HUES6 (cell line): ENCODE measurements around the gene AP1B1.
"Not testable (repeated sequence)": the region's sequence is repeated elsewhere in the genome, so short reads cannot be mapped to it uniquely, and the experiment has no call there.

ENCODE experiments used
- H3K27ac ChIP-seq: 2 replicates; pipeline ENCODE4 v1.7.0; 2013; ENCODE audit warnings: low read depth, mild to moderate bottlenecking, low read length, inconsistent platforms
- H3K27me3 ChIP-seq: 2 replicates; pipeline ENCODE4 v1.6.1; 2013; ENCODE audit warnings: low read length; ENCODE audit not compliant: control insufficient read depth, insufficient read depth
- H3K36me3 ChIP-seq: 2 replicates; pipeline ENCODE4 v1.6.1; 2013; ENCODE audit warnings: low read length; ENCODE audit not compliant: control insufficient read depth, insufficient read depth
- H3K4me1 ChIP-seq: 2 replicates; pipeline ENCODE4 v1.6.1; 2013; ENCODE audit warnings: low read length; ENCODE audit not compliant: control insufficient read depth, insufficient read depth
- H3K4me3 ChIP-seq: 2 replicates; pipeline ENCODE4 v1.5.1; 2013; ENCODE audit warnings: low read depth, low read length
- H3K9ac ChIP-seq: one replicate; pipeline ENCODE4 v1.6.1; 2013; ENCODE audit warnings: mild to moderate bottlenecking, low read length
- H3K9me3 ChIP-seq: 2 replicates; pipeline ENCODE4 v1.6.1; 2013; ENCODE audit warnings: low read depth, low read length; ENCODE audit not compliant: control insufficient read depth, insufficient read depth

AP1B1 gene

DNA sequence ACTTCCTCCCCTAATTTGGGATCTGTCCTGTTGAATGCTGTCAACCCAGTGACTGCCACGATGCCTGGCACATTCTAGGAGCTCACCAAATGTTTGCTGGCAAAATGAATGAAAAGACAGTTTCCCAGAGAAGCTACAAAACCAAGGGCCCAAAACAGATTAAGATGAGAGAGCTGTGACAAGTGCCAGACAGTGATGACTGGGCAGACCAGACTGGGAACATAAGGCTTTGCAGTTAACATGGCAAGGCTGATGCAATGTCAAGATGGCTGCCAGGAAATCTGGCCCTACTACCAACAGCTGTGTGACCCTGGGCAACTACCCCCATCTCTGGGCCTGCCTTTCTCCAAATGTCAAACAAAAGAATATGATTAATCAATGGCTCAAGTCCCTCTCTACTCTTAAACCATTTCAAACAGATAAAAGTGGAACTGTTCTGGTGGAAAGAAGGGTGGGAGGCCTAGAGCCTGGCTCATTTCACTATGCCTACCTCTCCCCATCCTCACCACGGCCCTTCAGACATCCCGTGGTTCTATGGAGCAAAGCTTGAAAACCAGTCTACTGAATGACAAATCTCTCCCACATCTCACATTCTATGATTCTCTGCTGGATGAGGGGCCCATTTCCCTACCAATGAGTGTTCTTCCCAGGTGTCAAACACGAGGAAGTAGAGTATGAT, 12.8 kb downstream of the AP1B1 start:
- Histone ChIP-seq H3K9me3 (no peaks in the 10 kb centered on the region), H3K36me3 (peaks cover 21% of the 10 kb centered on the region), H3K27me3 (no peaks in the 10 kb centered on the region), H3K9ac (no peak overlapping the region), H3K4me1 (peaks cover 7% of the 10 kb centered on the region), H3K27ac (no peak overlapping the region), H3K4me3 (no peak overlapping the region)

DNA sequence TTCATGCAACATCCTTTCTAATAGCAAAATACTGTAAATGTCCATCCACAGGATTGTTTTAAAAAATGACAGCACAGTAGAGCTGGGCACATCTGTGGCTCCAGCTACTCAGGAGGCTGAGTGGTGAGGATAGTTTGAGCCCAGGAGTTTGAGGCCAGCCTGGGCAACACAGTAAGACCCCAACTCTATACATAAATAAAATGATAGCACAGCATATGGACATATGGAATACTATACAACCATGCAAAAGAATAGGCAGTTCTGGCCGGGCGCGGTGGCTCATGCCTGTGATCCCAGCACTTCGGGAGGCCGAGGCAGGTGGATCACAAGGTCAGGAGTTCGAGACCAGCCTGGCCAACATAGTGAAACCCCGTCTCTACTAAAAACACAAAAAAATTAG, 13.6 kb downstream of the AP1B1 start:
- H3K27me3 ChIP-seq, H3K4me1 ChIP-seq, H3K9me3 ChIP-seq, H3K27ac ChIP-seq, H3K4me3 ChIP-seq, H3K9ac ChIP-seq: not testable (repeated sequence)
- peaks cover 18% of the 10 kb centered on the region for H3K36me3 ChIP-seq

DNA sequence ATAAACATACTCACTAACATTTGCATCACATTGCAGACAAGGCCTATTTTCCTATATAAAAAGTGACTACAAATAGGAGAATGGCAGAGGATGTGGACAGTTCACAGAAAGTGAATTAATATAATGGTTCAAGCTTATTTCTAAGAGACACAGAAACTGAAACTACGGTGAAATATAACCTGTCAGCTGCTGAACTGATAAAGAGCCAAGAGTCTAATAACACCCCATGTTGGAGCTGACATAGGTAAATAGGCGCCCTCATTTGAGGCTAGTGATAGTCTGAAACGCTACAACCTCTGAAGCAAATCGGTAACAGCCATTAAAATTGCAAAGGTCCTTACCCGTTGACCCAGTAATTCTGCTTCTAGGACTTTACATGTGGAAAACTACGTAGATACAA, 14.0 kb downstream of the AP1B1 start:
- no peak overlapping the region for H3K4me3 ChIP-seq
- H3K27me3 ChIP-seq = no peaks in the 10 kb centered on the region
- H3K9ac ChIP-seq = no peak overlapping the region
- no peaks in the 10 kb centered on the region for H3K9me3 ChIP-seq
- H3K4me1 ChIP-seq = peaks cover 14% of the 10 kb centered on the region
- H3K27ac ChIP-seq = no peak overlapping the region
- peaks cover 18% of the 10 kb centered on the region for H3K36me3 ChIP-seq

DNA sequence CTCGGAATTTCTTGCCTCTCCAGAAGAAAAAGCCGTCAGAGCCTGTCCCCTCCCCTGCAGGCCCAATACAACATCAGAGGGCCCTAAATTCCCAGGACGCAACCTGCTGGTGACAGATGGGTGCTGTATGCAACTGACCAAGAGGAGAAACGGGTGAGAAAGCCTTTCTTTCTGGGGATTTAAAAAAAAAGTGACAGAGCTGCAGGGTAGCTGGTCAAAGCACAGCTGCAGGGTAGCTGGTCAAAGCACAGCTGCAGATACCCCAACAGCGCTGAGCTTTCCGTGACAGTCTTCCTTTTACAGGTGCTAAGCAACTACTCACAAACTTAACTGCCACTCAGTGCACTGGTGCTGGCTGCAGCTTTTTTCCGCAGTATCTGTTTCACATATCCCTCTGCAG, 17.8 kb downstream of the AP1B1 start:
- no peaks in the 10 kb centered on the region for H3K9me3 ChIP-seq
- peaks cover 9% of the 10 kb centered on the region for H3K36me3 ChIP-seq
- H3K27ac ChIP-seq = no peak overlapping the region
- no peak overlapping the region for H3K4me3 ChIP-seq
- H3K27me3 ChIP-seq = no peaks in the 10 kb centered on the region
- H3K9ac ChIP-seq = no peak overlapping the region
- H3K4me1 ChIP-seq = peaks cover 25% of the 10 kb centered on the region

DNA sequence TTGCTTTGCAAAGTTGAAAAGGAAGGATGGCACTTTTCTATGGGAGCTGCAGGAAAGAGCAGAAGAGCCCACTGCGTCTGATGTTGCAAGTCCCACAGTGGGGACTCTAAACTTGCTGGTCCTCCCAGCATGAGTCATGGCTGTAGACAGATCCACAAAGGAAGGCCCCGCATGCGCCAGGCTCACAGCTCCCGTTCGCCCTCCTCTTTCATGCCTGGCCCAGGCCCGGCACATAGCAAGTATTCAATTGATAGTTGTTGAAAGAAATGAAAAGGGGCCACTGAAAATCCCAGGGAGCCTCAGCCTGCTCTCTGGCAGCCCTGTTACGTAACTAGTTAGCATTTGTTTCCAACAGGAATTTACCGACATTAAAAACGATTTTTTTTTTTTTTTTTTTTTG, 18.9 kb downstream of the AP1B1 start:
- peaks cover 8% of the 10 kb centered on the region; the same call in 1 of the 2 replicates for H3K36me3 ChIP-seq
- no peaks in the 10 kb centered on the region for H3K27me3 ChIP-seq
- no peaks in the 10 kb centered on the region for H3K9me3 ChIP-seq
- H3K27ac ChIP-seq = no peak overlapping the region; the same call in 1 of the 2 replicates
- H3K4me3 ChIP-seq = no peak overlapping the region
- no peak overlapping the region for H3K9ac ChIP-seq
- peaks cover 25% of the 10 kb centered on the region for H3K4me1 ChIP-seq

DNA sequence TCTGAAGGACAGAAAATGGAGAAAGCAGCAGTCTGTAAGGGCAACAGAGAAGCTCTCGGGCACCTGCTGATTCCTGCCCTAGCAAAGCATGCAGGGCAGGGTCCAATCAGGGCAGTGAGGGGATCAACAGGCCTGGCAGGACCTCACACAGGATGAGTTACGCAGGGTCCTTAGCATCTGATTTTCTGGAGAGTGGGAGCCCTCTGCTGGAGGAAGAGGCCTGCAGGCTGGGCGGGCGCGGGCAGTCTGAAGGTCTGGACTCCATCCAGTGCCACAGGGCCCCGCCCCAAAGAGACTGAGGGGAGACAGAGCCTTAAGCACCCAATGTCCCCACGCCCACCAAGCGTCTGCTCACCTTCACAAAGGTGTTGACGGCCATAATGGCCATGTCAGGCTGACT, 28.9 kb downstream of the AP1B1 start:
- no peaks in the 10 kb centered on the region for H3K4me1 ChIP-seq
- H3K27me3 ChIP-seq = no peaks in the 10 kb centered on the region
- peaks cover 42% of the 10 kb centered on the region for H3K36me3 ChIP-seq
- H3K4me3 ChIP-seq = no peak overlapping the region
- H3K27ac ChIP-seq = no peak overlapping the region
- no peaks in the 10 kb centered on the region for H3K9me3 ChIP-seq
- no peak overlapping the region for H3K9ac ChIP-seq

DNA sequence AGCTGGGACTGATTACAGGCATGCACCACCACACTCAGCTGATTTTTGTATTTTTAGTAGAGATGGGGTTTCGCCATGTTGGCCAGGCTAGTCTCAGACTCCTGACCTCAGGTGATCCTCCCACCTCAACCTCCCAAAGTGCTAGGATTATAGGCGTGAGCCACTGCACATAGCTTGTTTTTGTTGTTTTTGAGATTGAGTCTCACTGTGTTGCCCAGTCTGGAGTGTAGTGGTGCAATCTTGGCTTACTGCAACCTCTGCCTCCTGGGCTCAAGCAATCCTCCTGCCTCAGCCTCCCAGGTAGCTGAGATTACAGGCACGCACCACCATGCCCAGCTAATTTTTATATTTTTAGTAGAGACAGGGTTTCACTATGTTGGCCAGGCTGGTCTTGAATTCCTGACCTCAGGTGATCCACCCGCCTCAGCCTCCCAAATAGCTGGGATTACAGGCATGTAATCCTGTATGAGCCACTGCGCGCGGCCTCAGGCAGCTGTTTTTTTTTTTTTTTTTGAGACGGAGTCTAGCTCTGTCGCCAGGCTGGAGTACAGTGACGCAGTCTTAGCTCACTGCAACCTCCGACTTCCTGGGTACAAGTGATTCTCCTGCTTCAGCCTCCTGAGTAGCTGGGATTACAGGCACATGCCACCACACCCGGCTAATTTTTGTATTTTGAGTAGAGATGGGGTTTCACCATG, 31.0 kb downstream of the AP1B1 start:
- not testable (repeated sequence) for H3K27me3 ChIP-seq

DNA sequence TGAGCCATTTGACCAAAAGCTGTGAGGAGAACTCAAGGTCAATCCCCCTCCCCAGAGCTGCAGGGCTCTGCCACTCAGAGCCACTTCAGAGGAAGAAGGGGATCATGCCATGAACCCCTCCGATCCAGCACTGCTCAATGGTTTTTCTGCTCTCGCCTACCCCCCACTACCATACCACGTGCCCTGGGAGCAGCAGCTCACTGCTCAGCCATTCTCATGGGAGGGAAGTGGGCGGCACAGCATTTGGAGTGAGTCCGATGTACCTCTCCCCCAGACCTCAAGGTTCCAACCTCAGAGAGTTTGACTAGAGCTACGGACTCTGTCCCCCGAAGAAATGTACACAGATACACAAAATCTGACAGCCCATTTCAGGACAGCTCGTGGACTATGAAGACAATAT, 34.5 kb downstream of the AP1B1 start:
- Histone ChIP-seq H3K36me3 (peaks cover 88% of the 10 kb centered on the region), H3K9ac (no peak overlapping the region), H3K4me1 (no peaks in the 10 kb centered on the region), H3K27ac (no peak overlapping the region), H3K4me3 (no peak overlapping the region), H3K27me3 (no peaks in the 10 kb centered on the region), H3K9me3 (no peaks in the 10 kb centered on the region)

More for the DNA sequence above, 31.0 kb downstream of the AP1B1 start:
- not testable (repeated sequence) for H3K4me1 ChIP-seq, H3K9me3 ChIP-seq, H3K27ac ChIP-seq, H3K4me3 ChIP-seq, H3K9ac ChIP-seq
- H3K36me3 ChIP-seq = peaks cover 62% of the 10 kb centered on the region

DNA sequence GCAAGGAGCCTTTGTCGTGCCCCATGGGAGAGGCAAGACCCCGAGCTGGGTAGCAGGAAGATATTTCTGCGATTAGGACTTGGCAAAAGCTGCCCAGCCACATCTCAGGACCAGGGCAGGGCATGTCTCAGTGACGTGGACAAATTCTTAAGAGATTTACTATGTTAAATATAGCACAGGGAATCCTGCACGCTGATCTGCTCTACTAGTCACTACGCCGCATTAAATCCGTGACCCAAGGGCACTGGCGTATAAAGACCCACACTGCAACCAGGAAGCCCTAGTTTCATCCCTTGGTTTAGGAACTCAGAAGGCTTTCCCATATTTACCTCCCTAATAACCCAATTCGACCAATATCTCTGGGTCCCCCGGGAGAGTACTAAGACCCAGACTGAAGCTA, 35.1 kb downstream of the AP1B1 start:
- H3K4me1 ChIP-seq = no peaks in the 10 kb centered on the region
- no peaks in the 10 kb centered on the region for H3K27me3 ChIP-seq
- H3K27ac ChIP-seq = no peak overlapping the region
- H3K9me3 ChIP-seq = no peaks in the 10 kb centered on the region
- H3K4me3 ChIP-seq = no peak overlapping the region
- no peak overlapping the region for H3K9ac ChIP-seq
- peaks cover 88% of the 10 kb centered on the region for H3K36me3 ChIP-seq

DNA sequence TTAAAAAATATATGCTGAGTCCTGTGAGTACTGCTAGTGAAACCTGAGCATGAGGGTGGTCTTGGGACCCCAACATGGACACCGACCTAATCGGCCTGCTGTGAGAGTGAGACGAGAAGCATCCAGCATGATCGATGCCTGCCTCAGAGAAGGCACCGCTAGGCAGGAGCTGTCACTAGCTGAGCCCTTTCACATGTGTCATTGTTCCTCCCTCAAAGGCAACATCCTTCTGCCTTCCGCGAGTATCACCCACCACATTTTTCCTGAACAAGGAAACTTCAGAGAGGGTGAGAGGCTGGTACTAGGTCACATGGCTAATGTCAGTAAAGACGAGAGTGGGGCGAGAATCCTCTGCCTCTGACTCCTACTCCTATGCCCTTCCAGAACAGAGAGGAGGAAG, 35.6 kb downstream of the AP1B1 start:
- Histone ChIP-seq H3K36me3 (peaks cover 88% of the 10 kb centered on the region), H3K27ac (no peak overlapping the region), H3K4me3 (no peak overlapping the region), H3K9ac (no peak overlapping the region), H3K4me1 (no peaks in the 10 kb centered on the region), H3K27me3 (no peaks in the 10 kb centered on the region), H3K9me3 (no peaks in the 10 kb centered on the region)

DNA sequence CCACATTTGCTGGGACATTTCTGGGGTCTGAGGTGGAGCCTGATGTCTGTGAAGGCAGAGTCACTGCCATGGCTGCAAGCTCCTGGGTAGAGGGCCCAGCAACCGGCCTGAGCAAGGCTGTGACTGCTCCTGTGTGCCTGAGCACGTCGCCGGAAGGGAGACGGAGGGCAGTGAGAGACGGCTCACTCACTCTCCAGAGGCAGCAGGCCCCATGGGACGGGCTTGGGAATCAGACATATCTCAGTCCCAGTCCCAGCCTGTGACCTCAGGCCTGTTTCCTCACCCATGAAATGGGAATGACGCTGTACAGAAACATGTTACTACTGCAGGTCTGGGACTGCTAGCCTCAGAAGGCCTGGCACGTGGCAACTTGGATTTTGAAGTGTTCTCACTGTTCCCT, 36.5 kb downstream of the AP1B1 start:
- Histone ChIP-seq H3K36me3 (peaks cover 97% of the 10 kb centered on the region), H3K4me3 (no peak overlapping the region), H3K4me1 (peaks cover 3% of the 10 kb centered on the region; the same call in 1 of the 2 replicates), H3K9me3 (no peaks in the 10 kb centered on the region), H3K27me3 (no peaks in the 10 kb centered on the region), H3K27ac (no peak overlapping the region), H3K9ac (no peak overlapping the region)
